ENCODE measurements around the gene RNF167.

DNA sequence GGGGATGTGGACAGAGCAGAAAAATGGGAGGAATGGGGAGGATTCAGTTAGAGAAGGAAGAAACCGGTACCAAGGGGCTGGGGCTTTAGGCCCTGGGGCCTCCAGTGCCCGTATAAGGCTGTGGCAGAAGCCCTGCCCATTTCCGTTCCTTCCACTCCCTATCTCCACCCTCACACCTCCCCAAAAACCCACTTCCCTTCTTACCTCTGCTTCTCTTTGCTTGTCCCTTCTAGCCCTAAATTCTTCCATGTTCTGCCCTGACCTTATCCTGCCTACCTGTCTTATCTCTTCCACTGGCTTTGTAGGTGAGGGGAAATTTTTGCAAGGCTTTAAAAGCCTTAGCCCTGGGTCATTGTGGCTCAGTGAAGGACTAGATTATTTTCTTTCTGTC lies 4.1 kb downstream of the RNF167 start:
- TF ChIP-seq POLR2AphosphoS5 (IDR thresholded peaks at IDR 0.05; ENCODE audit: borderline replicate concordance, low read depth, low read length): no peak; the same call in 1 of the 2 replicates
- TF ChIP-seq EZH2 (IDR thresholded peaks at IDR 0.05): no peak
- TF ChIP-seq FOXP2 (optimal IDR thresholded peaks at IDR 0.05; ENCODE audit: control extremely low read depth, extremely low read length, insufficient read depth): no peak

Data from SK-N-MC (cell line).